ENCODE measurements around the gene ARAP2.

Gene ARAP2

DNA sequence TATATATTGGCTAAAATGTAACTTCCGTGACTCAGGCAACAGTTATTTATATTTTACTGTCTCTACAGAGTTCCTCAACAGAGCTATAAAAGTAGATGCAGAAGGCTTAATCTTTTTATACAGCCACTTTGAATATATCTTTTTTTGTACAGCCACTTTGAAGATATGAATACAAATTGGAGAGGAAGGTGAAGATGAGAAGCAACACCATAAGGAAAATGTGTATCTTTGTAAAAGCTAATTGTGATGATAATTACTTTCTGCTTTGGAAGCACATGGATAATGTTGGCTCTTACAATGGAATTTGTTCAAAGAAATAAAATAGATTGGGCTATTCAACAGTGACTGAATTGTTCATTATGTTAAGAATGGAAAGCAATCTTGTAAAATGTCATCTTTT is 205.8 kb downstream of the ARAP2 start:
- DNase-seq (ENCODE audit: low spot score): no peak

GRCh38 chr4:36037127-36037526 is 207.2 kb downstream of the ARAP2 start:
- DNase-seq (ENCODE audit: low spot score): no peak

- no peak for DNase-seq (ENCODE audit: low spot score)
Observed at GRCh38 chr4:36029951-36030350, 214.4 kb downstream of the ARAP2 start.

DNA sequence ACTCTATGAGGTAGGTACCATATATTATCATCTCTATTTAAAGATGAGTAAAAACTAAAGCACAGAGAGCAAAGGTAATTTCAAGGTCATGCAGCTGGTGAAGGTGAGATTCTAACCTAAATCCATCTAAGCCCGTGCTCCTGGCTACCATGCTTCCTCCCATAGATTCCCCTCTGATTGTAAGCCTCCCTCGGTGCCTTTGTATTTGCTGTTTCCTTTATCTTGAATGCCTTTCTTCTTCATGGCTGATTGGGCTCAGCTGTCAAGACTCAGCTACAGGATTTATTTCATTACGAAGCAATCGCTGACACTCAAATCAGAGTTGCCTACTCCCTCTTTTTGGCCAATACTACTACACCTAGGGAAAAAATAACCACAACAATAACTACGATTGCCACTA is 217.1 kb downstream of the ARAP2 start:
- DNase-seq (ENCODE audit: low spot score): no peak

DNA sequence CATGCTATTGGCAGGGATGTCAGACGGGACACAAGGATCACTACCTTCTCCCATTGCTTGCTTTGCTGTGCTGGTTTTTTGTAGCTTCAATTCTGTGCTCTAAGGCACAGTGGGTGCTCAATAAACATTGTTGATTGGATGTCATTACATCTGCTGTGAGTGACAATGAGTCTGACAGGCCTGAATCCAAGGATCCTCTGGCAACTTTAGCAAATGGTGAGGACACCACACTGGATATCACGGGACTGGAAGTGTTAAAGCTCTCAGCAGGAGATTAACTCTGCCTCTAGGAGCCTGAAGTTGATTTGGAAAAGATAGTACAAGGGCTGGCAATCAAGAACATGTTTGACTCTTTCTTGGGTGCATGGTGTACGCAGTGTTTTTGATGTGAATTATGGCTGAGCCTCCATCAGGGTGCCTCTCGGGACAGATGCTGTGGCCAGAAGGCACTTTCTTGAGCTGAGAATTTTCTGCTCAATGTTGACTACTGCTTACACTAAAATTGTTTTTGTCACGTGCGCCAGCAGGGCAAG is 217.9 kb downstream of the ARAP2 start:
- no peak for DNase-seq (ENCODE audit: low spot score)

- no peak for DNase-seq (ENCODE audit: low spot score)
Observed at GRCh38 chr4:36024901-36025660, 219.2 kb downstream of the ARAP2 start.

DNA sequence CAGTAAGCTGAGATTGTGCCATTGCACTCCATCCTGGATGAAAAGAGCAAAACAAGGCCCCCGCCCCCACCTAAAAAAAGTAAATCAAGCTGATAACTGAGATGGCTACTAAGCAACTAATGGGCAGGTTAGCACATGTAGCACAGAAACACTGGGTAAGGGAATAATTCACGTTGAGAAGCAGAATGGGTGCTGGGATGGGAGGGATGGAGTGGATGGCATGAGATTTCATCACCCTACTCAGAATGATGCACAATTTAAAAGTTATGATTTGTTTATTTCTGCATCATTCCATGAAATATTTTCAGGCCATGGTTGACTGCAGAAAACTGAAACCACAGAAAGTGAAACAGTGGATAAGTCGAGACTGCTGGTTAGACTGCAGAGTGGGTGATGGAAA is 224.0 kb downstream of the ARAP2 start:
- no peak for DNase-seq (ENCODE audit: low spot score)
